GOT3 (cell line): ENCODE measurements around the gene MYO10.

Experiments used
- DNase-seq: peaks from one replicate; lab custom pipeline; 2025; ENCODE audit warnings: mixed read lengths; lab: John Stamatoyannopoulos, UW

Gene MYO10

DNA sequence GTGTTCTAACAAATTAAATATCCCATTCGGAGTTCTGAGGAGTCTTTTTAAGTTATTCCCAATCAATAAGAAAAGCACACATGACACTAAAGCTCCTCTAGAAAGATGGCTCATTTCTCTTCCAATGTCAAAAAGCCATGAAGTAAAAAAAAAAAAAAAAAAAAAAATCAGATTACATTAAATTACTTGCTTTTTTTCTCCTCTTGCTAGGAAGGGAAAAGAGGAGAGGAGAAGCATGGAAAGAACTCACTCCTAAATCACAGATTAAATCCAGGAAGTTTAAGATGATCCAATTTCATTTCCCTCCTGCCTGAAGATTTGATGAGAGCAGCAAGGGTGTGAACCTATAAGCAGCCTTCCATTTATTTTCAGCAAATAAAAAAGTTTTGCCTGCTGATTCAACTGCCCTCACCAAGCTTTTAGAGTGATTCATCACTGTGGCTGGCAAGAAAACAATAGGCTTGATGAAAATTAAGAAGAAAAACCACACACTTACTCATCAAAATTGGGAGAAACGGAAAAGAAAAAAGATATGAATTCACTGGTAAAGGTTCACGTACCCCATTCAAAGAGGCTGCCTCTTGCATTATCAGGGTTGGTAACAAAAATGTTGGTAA lies 19.7 kb downstream of the MYO10 start:
- no peak for DNase-seq

DNA sequence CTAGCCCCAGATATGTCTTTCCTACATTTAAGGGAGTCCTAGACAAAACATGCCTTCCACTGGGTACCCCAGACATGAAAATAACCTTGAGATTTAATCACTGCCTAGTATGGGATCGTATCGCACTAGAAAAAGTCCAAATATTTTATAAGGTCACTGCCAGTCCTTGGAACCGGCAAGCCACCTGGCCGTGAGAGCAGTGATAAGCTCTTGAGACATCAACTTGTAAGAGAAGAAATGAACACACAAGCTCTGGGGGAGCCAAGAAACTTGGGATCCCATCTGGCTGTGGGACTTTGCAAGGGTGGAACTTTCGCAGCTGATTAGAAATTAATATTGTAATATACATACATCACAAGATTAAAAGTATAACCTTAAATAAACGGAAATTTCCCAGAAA lies 21.5 kb downstream of the MYO10 start:
- no peak for DNase-seq

DNA sequence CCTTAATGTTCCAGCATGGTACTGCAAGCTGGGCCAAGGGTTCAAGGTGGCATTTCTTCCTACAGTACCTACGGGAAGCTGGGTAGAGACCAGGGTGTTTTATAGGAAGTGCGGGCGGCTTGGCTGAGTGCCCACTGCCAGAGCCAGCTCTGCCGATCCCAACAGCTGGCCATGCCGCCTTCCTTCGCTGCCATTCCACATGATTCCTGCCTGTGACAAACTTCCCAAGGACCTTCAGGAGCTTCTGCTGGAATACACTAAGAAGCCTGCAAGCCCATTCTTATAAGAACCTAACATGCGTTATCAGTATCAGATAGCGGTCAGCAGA lies 22.0 kb downstream of the MYO10 start:
- no peak for DNase-seq

DNA sequence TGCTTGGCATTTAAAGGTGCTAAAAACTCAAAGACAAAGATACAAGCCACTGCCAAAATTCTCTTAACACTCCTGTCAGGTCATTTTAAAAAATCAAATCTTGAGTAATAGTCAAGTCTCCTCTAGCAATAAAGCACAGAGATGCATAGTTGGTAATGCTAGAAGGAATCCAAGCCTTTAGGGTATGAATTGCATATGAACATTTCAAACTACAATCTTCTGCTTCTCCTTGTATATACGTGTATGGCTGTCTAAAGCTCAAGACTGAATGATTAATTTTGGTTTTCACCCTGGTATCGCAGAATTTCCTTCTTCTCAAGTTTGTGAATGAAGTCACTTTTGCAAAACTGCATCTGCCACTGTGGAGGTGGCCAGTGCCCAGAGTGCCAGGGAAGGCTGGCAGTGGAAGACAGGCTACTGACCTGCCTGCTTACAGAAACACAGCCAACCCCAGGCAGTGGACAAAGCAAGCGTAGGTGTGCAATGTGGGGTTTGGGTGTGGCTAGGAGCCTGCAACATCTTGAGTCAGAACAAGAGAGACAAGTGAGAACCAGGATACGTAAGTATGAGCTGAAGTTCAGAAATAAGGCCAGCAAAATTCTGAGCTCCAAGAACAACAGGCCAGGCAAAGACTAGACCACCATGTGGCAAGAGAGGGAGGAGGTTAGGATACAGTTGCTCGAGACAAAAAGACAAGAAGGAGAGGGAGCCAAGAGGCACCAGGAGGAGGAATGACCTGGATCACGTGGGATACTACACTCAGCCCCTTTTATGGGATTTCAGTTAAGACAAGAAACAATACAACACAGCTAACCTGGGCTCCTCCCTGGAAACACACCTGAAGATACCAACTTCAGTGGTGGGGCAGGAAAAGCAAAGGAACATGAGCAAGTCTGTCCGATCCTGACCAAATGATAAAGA lies 22.6 kb downstream of the MYO10 start:
- no peak for DNase-seq

DNA sequence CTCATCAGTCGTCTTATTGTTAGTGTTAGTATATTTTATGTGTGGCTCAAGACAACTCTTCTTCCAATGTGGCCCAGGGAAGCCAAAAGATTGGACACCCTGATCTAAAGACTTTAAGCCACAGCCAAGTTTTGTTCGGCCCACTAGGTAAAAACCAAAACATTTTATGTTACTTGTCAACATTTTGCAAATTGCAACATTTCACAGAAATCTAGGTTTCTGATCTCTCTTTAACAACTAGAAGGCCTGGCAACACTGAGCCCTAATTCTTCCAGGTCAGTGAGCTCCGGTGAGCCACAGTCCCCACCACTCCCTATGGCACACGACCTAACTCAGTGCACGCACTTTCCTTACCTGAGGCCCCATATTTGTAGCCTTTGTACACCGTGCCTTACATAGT lies 24.0 kb downstream of the MYO10 start:
- no peak for DNase-seq

DNA sequence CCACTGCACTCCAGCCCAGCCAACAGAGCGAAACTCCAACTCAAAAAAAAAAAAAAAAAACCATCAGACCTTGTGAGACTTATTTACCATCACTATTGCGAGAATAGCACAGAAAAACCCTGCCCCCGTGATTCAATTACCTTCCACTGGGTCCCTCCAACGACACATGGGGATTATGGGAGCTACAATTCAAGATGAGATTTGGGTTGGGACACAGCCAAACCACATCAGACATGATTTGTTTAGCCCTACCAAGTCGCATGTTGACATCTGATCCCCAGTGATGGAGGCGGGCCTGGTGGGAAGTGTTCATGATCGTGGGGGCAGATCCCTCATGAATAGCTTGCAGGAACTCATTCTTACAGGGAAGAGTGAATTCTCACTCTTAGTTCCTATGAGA lies 26.6 kb downstream of the MYO10 start:
- DNase-seq, result no peak

DNA sequence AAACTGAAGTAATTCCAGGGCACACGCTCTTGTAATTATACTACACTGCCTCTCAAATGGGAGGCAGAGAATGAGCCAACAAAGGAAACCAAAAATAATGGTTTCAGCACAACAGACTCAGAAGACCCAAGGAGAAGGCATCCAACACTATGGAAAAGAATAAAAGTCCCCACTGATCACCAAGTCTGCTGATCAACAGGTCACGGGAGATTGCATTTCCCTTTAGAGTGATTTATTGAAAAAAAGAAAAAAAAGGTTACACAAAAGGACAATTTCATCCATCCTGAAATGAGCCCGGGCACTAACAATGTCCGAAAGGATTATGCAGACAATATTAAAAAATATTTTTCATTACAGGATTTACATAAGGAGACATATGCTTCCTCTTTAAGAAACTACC lies 28.8 kb downstream of the MYO10 start:
- no peak for DNase-seq

DNA sequence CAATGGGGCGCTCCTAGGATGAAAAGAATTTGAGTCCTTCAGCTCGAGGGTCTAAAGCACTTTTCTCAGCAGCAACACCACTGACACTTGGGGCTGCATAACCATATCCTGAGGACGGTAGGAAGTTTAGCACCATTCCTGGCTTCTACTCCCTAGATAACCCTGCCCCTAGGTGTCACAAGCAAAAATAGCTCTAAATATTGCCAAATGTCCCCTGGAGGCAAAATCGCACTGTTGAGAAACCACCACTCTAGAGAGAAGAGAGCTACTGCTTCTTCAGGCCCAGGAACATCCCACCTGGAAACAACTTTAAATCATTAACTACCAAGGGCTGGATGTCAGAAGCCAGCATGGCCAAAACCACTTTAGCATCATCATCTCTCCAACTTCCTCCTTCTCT lies 29.8 kb downstream of the MYO10 start:
- no peak for DNase-seq

DNA sequence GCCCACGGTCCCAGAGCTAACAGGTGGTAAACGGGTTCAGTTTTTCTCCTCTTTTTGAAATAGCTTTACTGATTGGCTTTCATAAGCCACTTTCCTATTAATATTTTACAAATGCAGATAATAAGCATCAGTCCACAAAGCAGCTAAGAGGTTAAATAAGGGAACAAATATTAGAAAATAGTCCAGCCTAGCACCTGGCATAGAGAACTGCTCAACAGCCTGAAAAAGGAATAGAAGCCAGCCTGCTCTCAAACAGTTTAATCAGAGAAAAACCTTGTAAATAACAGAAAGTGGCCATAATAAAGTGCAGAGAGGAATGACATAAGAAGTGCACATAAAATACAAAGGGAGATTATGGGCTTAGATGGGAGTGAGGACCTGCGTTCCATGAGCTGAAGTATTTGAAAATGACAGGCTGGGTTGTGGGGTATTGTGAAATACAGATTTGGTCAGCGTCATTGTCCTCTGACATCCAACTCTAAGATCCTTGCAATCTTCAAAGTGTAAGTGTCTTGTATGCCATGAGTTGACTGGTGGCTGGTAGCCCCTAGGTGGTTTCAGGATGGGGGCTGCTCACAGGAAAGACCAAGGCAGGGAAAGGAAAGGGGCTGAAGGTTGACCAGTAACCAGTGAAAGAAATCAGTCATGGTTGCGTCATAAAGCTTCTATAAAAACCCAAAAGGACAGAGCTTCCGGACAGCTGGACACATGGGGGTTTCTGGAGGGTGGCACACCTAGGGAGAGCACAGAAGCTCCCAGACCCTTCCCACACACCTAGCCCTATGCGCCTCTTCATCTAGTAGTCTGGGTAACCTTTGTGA lies 32.4 kb downstream of the MYO10 start:
- no peak for DNase-seq

DNA sequence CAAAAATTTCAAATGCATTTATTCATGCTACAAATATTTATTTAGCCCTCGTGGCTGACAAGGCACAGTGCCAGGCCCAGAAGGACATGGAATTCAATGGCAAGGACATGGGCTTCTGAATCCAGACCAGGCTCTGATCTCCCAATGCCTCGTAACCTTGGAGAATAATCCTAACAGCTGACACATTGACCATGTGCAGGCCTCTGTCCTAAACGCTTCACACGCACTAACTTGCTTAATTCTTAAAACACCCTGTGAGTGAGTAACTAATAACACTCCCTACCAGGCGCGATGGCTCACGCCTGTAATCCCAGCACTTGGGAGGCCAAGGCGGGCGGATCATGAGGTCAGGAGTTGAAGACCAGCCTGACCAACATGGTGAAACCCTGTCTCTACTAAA lies 33.2 kb downstream of the MYO10 start:
- DNase-seq, result no peak

DNA sequence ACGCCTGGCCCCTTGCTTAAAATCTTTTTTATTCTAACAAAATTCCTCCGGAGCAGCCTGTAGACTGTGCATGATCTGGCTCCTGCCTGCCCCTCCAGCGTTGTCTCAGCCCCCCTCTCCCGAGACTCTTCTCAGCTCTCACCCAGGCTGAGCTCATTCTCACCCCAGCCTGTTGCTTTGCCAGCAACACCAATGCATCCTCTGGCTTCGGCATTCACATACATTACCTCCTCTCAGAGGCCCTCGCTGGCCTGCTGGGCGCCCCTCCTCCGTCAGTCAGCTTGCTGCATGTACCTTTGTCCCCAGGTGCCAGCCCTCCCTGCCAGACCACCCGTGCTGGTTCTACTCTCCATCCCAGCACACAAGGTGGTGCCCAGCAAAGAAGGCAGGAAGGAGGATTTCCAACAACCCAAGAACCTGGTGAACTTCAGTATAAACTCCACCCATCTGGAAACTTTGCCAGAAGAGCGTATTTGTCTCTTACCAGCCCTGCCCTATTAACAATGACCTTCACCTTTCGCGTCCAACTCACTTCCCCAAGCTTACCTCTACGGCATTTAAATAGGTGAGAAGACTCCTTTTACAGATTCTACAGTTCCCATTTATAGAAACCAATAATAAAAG lies 35.0 kb downstream of the MYO10 start:
- DNase-seq, result no peak

DNA sequence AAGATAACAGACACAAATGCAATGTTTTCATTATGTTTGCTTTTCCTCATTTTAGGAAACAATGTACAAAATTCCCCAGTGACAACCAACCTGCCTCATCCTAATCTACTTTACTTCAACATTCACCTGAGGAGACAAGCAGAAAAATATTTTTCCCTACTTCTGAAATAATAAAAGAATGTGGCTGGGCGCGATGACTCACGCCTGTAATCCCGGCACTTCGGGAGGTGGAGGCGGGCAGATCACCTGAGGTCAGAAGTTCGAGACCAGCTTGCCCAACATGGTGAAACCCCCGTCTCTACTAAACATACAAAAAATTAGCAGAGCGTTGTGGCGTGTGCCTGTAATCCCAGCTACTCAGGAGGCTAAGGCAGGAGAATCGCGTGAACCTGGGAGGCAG lies 36.9 kb downstream of the MYO10 start:
- no peak for DNase-seq

DNA sequence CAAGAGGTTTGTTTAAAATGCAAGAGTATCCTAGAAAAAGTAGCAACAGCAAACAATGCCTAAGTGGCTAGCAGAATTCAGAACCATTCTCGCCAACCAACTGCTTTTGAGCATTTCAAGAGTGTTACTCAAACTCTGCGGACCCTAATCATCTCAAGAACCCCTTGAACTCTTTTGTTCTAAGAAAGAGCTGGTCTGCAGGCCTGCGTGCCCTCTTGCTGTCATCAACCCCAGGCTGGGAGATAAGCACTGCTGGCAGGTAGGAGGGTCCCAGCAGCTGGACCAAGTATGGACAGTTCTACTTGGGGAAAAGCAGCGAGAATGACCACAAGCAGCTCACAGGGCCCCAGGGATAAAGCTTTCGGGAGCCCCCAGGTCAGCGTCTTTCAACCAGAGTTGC lies 38.3 kb downstream of the MYO10 start:
- no peak for DNase-seq

DNA sequence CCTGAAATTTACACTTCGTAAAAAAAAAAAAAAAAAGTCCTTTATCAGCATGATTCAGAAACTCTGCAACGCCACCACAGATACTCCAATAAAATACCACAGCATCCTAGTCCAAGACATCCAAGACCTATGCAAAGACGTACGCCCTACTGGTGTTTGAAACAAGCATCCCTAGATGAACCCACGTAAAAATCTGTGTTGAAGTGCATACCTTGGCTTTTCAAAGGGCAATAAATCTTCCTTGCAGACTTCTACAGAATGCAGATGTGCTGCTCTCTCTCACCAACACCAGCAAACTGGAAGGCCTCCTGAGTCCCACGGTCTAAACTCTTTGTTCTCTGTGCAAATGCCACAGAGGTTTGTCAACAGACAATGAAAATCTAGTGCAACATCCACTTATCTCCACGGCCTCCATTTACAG lies 38.8 kb downstream of the MYO10 start:
- DNase-seq, result no peak

DNA sequence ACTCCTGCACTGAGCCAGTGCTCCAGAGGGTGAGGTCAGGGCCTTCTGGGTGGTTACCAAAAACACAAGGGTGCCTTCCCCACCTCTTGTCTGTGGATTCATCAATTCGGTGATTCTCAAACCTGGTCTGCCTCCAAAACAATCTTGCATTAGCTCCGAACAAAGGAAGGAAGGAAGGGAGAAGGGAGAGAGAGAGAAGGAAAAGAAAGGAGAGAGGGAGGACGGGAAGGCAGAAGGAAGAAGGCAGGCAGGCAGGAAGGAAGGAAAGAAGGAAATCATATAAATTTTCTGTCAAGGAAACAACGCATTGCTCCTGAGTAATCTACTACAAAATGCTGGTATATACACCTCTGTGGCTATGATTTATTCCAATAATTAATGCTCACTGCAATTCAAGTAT lies 39.3 kb downstream of the MYO10 start:
- DNase-seq, result no peak

DNA sequence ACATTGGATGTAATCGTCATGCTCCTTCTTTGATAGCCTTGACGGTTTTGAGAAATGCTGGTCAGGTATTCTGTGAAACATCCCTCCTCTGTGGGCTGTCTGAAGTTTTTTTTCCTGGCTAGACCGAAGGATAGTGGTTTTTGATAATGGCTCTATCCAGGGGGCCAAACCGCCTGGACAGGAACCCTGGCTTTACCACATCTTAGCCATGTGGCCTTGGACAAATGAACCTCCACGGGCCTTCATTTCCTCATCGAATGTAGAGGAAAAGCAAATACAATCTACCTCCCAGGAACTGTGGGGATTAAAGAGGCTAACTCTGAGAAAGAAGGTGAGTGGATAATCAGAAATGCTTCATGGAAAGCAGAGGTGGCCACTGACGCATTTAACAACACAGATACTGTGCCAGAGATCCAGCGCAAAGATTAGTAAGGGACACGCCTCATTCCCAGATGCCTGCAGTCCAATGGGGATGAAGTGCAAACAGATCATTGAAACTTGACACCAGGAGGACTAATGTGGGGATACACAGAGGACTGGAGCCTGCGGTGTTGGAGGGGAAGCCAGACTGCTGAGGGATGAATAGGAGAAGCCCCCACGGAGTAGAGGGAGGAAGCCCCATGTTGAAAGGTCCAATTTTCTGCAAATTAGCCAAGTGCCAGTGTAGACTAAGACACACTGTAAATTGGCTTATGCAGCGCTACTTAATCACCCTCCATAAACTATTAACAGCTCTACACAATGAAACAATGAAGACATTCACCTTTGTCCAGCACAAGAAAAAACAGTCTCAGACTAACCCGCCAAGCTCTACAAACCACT lies 41.6 kb downstream of the MYO10 start:
- DNase-seq, result no peak

DNA sequence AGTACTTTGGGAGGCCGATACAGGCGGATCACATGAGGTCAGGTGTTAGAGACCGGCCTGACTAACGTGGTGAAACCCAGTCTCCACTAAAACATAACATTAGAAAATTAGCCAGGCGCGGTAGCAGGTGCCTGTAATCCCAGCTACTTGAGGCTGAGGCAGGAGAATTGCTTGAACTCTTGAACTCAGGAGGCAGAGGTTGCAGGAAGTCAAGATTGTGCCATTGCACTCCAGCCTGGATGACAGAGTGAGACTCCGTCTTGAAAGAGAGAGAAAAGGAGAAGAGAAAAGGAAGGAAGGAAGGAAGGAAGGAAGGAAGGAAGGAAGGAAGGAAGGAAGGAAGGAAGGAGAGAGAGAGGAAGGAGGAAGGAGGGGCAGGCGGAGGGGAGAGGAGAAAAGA lies 45.1 kb downstream of the MYO10 start:
- DNase-seq, result no peak

DNA sequence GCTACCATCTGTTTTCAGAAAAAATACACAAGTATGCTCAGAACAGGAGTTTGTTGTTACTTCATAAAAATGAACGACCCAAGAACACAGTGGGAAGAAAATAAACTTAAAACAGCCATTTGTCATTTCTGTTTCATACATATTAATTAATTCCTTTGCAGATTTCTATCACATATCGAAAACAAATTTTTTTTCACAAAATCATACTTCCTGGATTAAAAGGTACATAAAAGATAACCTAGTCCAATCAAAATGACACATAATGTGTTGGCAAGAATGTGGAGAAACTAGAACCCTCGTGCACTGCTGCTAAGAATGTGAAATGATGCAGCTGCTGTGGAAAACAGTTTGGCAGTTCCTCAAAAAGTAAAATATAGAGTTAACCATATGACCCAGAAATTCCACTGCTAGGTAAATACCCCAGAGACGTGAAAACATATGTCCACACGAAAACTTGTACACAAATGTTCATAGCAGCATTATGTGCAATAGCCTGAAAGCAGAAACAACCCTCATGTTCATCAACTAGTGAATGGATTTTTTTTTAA lies 46.0 kb downstream of the MYO10 start:
- no peak for DNase-seq

DNA sequence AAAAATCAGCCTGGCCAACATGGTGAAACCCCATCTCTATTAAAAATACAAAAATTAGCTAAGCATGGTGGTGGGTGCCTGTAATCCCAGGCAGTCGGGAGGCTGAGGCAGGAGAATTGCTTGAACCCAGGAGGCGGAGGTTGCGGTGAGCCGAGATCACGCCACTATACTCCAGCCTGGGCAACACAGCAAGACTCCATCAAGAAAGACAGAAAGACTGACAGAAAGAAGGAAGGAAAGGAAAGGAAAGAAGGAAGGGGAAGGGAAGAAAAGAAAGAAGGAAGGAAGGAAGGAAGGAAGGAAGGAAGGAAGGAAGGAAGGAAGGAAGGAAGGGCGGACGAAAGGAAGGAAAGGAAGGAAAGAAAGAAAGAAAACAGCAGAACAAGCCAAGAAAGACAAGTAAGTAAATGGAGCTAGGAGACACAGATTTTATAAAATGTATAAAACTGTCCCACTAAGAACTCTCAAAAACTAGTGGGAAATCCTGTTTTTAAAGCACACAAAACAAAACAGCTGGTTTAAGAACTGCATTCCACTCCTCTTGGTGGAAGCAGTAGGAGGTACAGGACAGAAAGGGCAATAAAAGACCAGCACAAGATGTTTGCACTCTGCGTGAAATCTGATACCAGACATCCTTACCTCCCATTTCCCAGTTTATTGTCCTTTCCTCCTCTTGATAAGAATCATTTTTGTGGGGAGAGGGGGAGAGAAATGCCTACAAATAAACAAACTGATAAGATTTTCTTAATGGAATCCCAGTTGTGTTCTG lies 46.7 kb downstream of the MYO10 start:
- no peak for DNase-seq

DNA sequence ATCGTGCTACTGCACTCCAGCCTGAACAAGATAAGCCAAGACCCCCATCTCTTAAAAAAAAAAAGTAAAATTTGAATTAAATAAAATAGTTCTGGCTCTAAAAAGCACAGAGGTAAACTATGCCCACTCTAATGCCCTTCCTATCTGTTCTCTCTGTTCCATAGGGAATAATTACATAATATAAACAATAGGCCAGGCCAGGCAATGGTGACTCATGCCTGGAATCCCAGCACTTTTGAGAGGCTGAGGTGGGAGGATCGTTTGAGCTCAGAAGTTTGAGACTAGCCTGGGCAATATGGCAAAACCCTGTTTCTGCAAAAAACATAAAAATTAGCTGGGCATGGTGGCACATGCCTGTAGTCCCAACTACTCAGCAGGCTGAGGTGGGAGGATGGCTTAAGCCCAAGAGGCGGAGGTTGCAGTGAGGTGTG lies 47.4 kb downstream of the MYO10 start:
- no peak for DNase-seq
